ENCODE data around the gene SDHA.
"Not testable (repeated sequence)": the region's sequence is repeated elsewhere in the genome, so short reads cannot be mapped to it uniquely, and the experiment has no call there.

GRCh38 chr5:250396-250795, 32.3 kb downstream of the SDHA start:
- not testable (repeated sequence) for TF ChIP-seq SNRNP70 (IDR thresholded peaks at IDR 0.05; ENCODE audit: low read depth, low read length); RFXANK (CRISPR knock-in tag; IDR thresholded peaks at IDR 0.05); ZNF318 (CRISPR knock-in tag; IDR thresholded peaks at IDR 0.05); EP300 (IDR thresholded peaks at IDR 0.05; ENCODE audit: low read depth in 2 of 2, low read length in 2 of 2); EP300 (CRISPR knock-in tag; IDR thresholded peaks at IDR 0.05; ENCODE audit: borderline replicate concordance); PAX8 (CRISPR knock-in tag; IDR thresholded peaks at IDR 0.05; ENCODE audit: borderline replicate concordance)
